HG03159 (cell line): Measurements from ENCODE around the gene RAB6A.
"Not testable (repeated sequence)": the region's sequence is repeated elsewhere in the genome, so short reads cannot be mapped to it uniquely, and the experiment has no call there.

Experiments
- ATAC-seq: cut with Tn5 transposase; IDR thresholded peaks from one replicate; pipeline ENCODE4 v1.9.1; 2021; ENCODE audit warnings: mild to moderate bottlenecking, moderate library complexity; ENCODE audit not compliant: unreplicated experiment

Gene RAB6A

DNA sequence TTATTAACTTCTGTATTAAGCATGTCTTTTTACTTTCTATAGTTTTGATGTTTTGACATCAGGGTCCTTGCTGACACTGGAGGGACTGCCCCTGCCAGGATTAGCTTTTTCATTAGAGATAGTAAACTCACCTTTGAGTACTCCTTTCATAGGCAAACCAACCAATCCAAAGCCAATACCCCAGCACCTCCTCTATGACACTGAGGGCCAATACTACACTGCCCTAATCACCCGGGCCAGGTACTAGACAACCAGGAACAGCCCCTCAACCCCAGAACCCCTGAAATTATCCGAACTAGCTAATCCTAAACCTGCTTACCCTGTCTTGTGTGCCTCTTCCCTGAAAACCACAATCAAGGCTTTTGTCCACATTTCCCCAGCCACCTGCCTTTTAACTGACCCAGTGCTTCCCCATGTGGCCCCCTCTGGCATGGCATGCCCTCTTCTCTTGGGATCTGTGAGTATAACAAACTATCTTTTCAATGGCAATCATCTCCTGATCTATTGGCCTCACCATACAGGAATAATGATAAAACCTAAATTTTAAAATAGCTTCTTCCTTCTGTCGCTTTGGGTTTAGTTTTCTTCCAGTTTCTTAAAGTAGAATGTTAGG is 31.2 kb downstream of the RAB6A start:
- ATAC-seq: no peak

DNA sequence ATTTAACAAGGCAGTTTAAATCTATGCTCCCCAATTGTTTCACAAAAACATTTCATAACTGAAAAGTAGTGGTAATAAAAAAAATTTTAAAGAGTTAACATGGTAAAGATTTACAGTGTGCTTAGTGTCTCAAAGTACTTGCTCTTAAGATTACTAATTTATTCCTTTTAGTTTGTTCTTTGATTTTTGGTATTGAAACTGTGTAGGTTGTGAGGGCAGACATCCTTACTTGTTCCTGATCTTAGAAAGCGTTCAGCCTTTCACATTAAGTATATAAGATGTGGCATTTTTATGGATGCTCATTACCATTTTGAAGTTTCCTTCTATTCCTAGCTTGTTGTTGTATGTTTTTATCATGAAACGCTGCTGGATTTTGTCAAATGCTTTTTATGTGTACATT is 32.9 kb downstream of the RAB6A start:
- no peak for ATAC-seq

DNA sequence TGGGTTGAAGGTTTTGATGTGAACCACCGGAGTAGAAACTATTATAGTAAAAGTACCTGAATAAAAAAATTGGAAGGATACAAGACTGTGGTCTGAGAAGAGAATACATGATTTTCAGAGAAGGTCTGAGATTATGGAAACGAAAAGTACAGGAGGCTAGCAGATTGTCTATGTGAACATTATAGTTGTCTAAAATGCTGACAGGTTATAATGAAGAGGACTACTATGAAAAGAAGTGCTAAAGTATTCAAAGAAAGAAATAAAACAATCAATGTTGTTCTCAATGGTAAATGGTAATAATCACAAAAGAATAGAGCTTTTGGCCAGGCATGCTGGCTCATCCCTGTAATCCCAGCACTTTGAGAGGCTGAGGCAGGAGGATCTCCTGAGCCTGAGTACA is 34.0 kb downstream of the RAB6A start:
- no peak for ATAC-seq

GRCh38 chr11:73717136-73717535 is 43.7 kb downstream of the RAB6A start:
- ATAC-seq: no peak

DNA sequence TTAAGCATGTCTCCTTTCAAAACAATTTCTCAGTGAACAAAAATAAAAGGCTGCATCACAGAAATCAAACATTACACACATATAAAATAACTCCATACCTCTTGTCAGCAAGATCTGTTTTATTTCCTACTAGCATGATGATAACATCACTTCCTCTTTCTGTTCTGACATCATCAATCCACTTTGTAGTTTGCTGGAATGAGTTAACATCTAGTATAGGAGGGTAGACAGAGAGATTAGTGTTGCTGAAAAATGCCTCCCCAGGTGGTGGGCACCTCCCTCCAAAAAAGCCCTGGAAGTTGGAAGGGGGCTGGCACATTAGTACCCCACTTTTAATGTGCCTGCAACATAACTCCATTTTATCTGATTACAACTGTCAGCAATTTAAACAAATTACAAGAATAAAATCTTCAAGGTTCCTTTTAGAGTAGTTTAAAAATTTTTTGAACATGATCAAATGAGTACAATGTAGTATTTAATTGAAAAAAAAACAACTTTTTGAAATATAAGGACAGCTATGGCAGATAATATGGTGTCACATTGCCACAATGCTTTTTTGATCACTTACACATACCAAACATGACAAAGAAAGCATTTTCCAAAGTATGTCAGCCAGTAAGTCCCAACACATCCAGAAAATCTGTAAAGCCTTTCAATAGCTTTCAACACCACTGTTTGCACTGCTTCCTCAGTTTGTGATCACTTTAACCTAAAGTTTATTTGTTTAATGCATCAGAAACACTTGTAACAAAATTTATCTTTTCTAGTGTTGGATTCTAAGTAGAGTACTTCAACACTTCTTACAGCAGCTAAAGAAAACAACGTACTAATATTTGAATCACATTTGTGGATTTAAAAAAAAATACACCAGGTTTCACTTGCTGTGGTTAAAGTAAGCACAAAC is 44.5 kb downstream of the RAB6A start:
- no peak for ATAC-seq

DNA sequence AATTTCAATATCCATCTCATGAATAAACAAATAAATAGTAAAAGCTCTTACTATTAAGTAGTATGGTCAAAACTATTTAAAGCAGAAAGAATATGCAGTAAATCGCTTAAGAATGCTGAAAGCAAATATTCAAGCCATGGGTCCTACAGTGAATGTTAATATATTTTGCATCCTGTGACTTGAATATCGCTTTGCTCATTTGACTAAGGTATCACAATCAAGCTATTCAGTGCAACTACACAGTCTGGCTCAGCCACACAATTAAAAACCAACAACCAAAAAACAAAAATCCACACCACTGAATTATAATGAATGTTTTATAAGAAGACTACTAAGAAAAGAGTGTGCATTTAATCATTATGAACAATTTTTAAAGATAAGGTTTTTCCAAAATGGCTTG is 45.3 kb downstream of the RAB6A start:
- no peak for ATAC-seq

- ATAC-seq: no peak
These were observed 49.9 kb downstream of the RAB6A start for GRCh38 chr11:73710964-73711363.

- ATAC-seq: no peak
These were observed 55.8 kb downstream of the RAB6A start for GRCh38 chr11:73705053-73705452.

DNA sequence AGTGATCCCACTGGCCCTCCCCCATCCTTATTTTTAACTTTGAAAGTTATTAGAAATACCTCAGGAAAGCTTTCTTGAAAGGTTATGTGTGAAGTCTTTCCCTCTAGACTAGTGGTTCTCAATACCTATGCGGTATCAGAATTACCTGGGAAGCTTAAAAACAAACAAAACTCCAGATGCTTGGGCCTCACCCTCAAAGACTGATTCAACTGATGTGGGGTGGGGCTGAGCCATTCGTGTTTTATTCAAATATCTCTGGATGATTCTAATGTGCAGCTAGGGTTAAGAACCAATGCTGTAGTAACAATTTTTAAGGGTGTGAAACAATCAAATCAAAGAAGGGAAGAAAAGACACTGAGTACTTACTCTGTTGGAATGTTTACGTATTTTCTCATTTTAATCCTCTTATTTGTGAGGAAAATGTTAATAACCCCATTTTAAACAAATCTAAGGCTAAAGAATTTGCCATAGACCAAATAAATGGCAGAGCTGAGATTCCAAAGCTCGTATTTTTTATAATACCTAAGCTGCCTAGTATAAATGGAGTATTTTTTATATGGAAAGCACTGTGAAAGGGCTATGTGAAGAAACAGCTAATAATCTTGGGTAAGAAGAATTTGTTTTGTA is 66.9 kb downstream of the RAB6A start:
- ATAC-seq: no peak

GRCh38 chr11:73680687-73681086 is 80.2 kb downstream of the RAB6A start:
- no peak for ATAC-seq

- ATAC-seq: not testable (repeated sequence)
These were observed 84.3 kb downstream of the RAB6A start for GRCh38 chr11:73676552-73676951.

GRCh38 chr11:73671701-73672100 is 89.2 kb downstream of the RAB6A start:
- ATAC-seq: no peak

GRCh38 chr11:73670808-73671207 is 90.1 kb downstream of the RAB6A start:
- ATAC-seq: no peak

DNA sequence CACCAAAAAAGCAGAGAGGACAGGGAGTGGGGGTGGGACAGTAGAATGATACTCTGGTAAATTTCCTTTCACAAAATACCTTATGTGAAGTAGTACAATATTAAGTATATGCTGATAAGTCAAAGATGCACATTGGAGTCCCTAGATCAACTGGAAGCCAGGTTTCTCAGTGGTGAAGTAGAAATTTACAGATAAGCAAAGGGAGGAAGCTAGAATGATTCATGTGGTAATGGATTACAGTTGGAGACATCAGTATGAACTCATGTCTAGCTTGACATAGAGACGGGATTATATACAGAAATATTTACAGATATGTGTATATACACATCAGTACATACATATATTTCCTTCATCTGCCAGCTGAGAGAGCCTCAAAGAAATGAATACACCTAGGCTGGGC is 93.0 kb downstream of the RAB6A start:
- ATAC-seq: no peak

DNA sequence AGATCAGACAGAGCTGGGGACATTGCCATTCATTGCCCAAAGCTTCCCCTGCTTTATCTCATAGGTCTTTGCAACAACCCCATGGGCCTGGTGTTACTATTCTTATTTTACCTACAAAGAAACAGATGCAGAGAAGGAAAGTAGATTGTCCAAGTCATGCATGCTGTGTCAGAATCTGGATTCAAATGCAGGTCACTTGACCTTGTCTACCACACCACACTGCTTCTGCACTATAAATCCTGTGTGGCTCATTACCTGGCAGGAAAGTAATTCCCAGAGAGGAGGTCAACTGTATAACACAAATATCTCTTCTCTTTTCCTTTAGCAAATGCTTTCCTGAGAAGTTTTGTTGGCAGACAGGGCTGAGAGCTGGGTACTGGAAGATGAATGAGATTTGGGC is 96.0 kb downstream of the RAB6A start:
- ATAC-seq: no peak

DNA sequence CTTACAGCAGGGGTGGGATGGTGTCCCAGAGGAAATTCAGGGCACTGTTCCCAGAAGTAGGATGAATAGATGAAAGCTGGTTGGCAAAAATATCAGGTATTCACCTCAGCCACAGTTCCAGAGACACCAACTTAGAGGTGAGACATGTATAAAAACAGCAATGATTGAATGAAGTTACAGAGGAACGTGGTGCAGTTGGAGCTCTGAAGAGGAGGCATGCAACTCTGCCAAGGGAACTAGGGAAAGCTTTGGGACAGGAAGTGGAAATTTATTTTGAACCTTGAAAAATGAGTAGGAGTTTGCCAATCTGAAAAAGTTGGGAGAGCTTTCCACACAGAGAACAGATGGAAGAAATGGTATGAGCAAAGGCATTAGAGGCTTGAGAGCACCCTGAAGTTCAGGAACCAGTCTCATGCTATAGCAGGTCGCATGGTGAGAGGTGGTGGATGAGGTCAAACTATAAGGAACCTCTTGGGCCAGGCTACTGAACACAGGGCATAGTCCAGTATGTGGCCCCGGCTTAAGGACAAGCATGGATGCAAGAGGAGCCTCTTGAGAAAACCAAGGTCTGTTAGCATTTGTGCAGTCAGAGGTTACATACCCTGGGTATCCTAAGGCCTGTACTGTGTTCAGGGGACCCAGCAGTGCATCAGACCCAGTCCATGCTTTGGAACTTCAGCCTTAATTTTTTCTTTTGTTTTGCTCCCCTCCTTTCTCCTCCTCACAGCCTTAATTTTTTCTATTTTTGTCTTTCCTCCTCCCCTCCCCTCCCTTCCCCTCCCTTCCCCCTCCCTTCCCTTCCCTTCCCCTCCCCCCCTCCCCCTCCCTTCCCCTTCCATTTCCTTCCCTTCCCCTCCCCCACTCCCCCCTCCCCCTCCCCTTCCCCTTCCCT is 97.0 kb downstream of the RAB6A start:
- no peak for ATAC-seq

DNA sequence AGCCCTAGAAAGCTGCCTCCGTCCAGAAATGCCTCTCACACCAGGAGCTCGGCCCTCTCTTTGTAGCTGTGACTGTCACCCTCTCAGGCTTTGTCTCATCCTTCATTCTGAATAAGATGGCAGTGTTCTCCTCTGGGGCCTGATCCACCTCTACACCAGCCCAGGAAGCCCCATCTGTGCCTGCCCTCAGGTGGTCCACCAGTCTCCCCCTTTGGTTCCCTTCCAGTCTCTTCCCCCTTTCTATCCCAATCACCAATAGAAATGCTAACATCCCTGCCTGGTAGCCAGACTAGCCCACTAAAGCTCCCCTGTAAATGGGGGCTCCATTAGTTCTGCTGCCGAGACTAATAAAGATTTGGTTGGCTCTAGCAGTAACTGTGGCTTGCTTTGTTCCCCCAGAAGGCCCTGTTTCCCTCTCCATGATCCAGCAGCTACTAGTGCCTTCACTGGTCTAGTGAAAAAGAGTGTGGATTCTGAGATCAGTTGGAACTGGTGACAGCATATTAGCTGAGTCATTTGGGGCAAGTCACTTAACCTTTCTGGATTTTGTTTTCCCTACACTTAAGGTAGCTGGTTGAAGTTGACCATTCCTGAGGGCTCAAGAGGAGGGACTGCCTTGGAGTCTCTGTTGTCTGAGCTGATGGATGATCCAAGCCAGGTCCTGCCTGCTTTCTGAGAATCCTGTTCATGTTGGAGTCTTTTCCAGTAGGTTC is 98.3 kb downstream of the RAB6A start:
- no peak for ATAC-seq

DNA sequence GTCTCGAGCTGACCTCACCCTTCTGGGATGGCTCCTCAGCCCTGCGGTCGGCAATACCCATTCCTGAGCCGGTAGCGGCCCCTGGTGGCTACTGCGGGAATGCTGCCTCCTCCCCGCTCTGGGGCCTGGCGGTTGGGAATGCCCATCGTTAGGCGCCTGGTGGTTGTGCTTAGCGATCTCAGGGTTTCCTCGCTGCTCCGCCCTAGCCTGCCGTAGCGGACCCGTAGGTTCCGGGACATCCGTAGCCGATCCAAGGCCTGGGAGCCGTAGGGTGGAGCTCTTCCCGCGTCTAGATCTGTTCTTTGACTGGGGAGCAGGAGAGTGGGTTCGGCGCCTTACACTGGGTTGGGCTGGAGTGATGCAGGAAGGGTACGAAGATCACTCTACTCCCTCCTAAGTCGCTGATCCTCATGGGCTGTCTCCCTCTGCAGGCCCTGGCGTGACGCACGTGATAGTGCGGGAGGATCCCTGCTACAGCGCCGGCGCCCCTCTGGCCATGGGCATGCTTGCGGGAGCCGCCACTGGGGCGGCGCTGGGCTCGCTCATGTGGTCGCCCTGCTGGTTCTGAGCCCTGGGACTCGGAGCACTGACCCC is 99.7 kb downstream of the RAB6A start:
- ATAC-seq: peak; percentile 74

DNA sequence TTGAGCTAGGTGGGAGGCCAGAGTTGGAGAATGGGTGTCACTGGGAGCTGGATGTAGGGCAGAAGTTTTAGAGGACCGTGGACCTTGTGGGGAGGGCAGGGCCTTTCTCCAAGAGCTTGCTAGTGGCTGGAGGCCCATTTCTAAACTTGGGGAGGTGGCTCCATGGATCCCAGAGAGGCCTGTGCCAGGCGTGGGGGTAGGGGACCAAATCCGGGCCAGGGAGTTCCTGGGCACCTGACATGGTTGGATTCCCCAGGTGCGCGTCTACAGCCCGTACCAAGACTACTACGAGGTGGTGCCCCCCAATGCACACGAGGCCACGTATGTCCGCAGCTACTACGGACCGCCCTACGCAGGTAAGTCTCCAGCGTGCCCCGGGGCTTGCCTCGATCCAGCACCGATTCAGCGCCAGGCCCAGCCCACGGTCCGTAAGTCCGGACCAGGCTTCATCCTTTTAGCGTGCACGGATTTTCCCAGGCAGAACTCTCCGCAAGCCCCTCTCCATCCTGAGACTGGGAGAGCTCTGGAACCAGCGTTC is 100.3 kb downstream of the RAB6A start:
- peak; percentile 18 for ATAC-seq

DNA sequence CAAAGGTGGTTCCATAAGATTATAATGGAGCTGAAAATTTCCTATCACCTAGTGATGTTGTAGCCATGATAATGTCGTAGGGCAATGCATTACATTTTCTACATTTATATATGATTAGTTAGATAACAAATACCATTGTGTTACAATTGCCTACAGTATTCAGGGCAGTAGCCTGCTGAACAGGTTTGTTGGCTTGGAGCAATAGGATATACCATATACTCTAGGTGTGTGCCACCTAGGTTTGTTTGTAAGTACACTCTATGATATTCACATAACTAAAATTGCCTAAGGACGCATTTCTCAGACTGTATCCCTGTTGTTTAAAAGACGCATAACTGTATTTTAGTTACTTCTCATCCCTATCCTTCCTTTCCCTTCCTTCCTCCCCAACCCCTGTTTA is 100.9 kb downstream of the RAB6A start:
- no peak for ATAC-seq
